NCI-H82 treated with DMSO at 0.1 percent for 48 hours (cell line): ENCODE results near the gene PTHLH.

Experiments
- DNase-seq: peaks from one replicate; lab custom pipeline; 2025; ENCODE audit not compliant: unreplicated experiment; lab: John Stamatoyannopoulos, UW

Gene PTHLH

DNA sequence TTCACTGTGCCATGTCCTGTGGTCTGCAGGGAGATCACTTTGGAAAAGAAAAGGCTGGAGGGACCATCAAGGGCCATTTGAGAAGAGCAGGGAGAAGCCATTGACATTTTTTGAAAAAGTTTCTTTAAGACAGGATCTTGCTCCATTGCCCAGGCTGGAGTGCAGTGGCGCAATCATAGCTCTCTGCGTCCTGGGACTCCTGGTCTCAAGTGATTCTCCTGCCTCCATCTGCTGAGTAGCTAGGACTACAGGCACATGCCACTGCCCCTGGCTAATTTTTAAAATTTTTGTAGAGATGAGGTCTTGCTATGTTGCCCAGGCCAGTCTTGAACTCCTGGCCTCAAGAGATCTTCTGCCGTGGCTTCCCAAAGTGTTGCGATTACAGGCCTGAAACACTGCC lies 32.3 kb downstream of the PTHLH start:
- no peak for DNase-seq

DNA sequence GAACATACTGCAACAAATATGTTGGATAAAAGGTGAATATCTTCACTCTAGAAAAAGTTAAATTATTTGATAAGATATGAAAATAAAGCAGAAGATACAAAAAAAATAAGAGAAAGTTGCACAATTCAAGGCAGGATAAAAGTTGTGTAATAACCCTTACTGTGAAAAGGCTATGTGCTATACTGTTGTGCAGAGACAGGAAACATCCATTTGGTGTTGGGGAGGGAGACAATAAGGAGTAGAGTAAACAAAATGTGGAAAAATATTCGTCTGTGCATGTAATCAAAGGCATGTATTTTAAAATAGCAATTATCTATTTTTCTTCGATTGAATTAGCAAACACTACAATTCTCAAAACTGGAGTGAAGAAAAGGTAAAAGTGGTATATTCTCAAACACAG lies 34.8 kb downstream of the PTHLH start:
- DNase-seq: no peak

DNA sequence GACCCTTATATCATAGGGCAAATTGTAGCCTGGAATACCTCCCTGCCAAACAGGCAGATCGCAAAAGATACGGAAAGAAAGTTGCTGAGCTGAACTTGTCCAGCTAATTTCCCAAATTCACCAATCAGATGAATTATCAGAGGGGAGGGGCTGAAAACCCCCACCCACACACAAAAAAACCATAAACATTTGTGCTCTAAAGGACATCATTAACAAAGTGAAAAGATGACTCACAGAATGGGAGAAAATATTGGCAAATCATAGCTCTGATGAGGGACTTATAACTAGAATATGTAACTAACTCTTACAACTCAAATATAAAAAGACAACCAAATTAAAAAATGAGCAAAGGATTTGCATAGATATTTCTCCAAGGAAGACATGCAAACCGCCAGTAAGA lies 36.3 kb downstream of the PTHLH start:
- no peak for DNase-seq

DNA sequence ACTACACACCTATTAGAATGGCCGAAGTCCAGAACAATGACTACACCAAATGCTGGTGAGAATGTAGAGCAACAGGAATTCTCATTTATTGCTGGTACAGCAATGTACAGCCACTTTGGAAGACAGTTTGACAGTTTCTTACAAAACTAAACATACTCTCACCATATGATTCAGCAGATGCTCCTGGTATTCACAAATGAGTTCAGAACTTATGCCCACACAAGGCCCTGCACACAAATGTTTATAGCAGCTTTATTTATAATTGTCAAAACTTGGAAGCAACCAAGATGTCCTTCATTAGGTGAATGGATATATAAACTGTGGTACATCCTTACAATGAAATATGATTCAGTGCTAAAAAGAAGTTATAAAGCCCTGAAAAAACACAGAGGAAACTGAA lies 38.3 kb downstream of the PTHLH start:
- no peak for DNase-seq

DNA sequence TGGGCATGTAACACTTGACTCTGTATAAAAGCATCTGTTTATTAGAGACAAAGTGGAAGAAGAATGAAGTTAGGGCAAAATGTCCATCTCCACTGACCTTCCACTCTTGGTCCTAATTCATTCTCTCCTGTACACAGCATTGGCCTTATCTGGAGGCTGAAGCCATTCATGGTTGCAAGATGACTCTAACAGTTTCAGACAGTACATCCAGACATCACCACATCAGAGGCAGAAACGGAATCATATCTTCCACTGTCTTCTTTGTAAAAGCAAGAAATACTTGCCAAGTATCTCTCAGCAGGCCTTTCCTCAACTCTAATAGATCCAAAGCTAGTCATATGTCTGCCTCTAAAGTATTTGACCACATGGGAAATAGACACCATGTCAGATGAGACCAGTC lies 41.1 kb downstream of the PTHLH start:
- DNase-seq: no peak

DNA sequence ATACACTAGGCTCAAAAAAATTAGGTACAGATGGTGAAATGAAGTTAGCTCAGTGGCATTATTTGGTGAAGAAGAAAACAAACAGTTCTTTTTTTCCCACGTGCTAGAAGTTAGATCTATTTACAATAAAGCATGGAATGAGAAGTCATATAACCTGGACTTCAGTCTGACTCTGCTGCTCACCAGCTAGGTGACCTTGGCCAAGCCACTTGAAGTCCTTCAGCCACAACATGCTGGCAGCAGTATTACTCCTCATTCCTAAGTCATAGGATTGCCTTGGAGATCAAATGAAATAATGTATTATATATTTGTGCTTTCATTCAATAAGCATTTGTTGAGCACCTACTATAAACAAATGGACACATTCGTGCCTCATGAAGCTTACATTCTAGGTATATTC lies 45.2 kb downstream of the PTHLH start:
- no peak for DNase-seq

DNA sequence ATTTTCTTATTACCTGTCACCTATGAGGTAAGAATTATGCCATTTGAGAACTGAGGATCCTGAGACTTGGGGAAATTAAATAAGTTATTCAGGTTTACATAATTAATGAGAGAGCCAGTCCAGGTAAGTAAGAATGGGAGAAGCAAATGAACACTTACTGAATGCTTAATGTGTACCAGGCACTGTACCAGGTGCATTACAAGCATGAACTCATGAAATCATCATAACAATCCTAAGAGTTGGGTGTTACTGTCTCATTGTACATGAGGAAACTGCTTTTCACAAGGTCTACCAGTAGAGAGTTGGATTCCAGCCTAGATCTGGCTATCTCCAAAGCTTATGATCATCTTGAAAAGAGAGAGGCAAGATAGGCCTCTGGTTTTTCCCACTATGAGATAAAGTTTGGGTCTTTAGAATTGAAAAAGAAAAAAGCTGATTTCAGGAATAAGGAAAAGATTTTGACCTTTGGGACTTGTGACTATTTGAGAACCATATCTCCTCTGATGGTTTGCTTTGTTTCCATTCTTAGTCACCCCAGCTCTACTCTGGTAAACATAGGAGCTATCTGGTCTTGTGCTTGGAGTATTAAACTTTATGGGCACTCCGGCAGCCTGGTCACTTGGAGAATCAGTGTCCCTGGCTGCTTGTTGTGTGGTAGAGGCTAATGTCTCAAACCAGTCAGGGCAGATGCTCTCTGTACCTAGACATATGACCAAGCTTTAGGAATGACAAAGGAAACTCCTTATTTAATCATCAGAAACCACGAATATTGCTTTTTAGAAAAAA lies 48.0 kb downstream of the PTHLH start:
- DNase-seq: no peak

DNA sequence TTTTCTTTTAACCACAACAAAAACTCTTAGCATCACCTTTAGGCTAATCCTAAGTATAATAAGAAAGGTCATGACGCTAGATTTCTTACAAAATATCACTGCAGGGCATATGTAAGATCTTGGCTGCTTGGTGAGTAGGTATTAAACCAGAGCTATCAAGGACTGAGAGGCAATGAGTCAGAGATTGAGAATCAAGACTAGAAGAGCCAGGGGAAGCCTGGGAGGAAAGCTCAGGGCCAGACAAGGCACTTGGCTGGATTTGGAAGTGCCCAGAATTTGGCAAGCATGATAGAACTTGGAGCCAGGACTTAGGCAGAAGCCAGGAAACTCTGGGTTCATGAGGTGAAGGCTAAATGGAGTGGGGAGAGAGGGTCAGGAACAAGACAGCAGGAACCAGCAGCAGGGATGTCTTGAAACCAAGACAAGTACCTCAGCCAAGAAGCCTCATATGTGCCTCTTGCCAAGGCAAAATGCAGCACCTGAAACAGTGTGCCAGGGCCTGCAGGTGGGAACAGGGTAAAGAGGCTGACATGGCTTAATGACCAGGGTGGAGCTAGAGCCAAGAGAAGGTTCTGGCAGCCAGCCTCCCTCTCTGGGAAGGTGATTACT lies 49.9 kb downstream of the PTHLH start:
- DNase-seq: no peak

DNA sequence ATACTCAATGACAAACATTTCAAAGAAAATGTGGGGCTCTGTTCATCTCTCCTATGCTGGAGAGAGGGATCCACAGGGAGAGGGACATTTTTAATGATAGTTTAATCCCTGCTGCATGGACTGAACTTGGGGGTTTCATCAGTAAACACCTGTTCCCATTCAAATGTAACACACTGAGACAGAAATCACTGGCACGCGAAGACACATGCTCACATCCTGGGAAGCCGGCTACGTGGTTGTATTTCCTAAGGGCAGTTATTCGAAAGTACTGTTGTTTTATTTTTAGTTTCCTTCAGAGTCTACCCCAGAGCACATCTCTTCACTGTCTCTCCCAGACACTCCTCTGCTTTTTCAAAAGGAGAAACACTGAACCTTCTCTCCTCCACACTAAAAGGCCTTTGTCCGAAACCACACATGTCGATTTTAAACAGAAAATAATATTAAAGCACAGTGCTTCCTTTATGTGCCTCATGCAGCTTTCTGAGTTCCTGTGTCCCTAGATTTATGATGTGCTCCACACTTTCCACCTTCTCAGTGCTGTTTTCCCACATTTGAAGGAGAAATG lies 52.8 kb downstream of the PTHLH start:
- DNase-seq: no peak

DNA sequence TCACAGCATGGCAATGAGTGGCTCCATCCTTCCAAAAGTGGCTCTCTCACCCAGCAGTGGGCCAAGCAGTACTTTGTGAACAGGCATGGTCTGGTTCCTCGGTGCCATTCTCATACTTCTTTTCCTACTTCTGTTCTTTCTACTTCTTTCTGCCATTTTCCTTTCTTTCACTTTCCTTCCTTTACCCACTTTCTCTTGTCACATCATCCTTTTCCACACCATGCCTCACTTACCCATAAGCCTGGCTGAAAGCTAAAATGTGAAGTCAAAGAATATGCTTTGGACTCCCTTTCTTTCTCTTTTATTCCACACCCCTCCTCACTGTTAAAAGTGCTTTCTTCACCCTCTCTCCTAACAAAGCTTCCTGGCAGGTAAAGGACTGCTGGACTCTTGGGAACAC lies 57.0 kb downstream of the PTHLH start:
- DNase-seq: no peak

DNA sequence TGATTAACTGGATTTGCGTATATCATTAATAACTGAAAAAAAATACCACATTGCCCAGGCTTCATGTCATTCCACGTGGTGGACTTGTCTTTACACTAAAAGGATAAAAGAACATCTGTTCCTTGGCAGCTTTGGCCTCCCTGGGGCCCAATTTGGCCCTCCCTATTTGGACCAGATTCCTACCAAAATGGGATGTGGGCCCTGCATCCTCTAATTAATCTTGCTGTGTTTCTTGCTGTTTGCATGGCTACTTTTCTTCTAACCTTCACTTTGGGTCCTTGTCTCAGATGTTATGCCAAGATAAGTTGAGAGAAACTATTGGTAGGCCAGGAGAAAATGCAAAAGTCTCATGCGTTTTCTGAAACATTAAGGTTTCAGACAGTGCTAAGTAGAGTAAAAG lies 57.5 kb downstream of the PTHLH start:
- peak; percentile 78 for DNase-seq

DNA sequence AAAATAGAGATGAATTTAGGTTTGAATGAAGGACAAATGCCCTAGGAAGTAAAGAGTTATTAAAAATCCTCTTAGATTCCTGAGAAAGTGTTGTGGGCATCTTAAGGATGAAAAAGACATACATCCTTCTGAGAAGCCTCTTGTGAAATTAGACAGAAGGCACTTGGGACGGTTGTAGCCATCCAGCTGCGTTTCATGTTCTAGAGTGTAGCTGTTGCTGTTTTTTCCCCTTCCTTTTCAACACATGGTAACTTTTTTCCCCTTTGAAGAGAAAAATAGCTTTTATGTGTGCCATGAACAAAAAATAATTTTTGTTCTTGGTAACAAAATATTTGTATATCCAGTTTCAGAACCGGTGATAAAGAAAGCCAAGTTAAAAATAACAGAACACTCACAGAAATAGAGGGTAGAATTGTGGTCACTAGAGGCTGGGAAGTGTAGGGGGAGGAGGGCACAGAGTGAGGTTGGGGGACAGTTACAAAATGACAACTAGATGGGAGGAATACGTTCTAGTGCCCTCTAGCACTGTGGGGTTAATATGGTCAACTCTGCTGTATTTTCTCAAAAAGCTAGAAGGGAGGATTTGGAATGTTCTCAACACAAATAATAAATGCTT lies 58.4 kb downstream of the PTHLH start:
- no peak for DNase-seq

DNA sequence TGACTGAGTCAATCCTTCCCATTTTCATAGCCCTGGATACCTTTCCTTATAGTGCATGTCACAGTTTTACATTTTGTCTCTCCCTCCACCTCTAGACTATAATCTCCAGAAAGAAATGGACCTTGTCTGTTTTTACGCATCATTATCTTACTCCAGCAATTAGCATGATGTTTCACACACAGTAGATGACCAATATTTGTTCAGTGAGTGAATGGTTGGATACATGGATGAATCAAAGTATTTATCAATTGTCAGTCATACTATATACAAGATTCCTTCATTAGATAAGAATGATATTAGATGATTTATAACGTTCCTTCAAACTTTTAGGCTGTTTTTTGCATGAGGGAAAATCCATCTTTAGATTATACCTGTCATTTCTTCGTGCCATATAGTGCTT lies 61.1 kb downstream of the PTHLH start:
- no peak for DNase-seq
